Fibroblast of villous mesenchyme (primary cell): ENCODE measurements around the gene SLC22A31. TPM values are rescaled to one million over a fixed set of nuclear protein-coding genes. Genes with fewer than 3 reads are reported as not detected.
"Not testable (repeated sequence)": the region's sequence is repeated elsewhere in the genome, so short reads cannot be mapped to it uniquely, and the experiment has no call there.

ENCODE experiments used
- DNase-seq: peaks from one replicate; pipeline ENCODE4 v3.0.0-alpha.2; 2010; ENCODE audit warnings: low read depth
- H3K4me3 ChIP-seq: 2 replicates; pipeline ENCODE4 v1.5.1; 2011; ENCODE audit warnings: low read depth, mild to moderate bottlenecking, low read length
- CTCF ChIP-seq: IDR thresholded peaks from 2 replicates; pipeline ENCODE4 v1.5.1; 2012; ENCODE audit warnings: low read depth, mild to moderate bottlenecking, low read length; ENCODE audit not compliant: insufficient read depth
- total RNA-seq: library from RNA; depleted of rRNA; stranded (reverse); fragments of >200 nt; gene quantifications from 2 replicates; pipeline ENCODE4 v1.2.3, GENCODE V29; 2012

Gene SLC22A31
- total RNA-seq, 1 donor, result under 0.01 TPM

GRCh38 chr16:89166696-89167424 lies 33.5 kb downstream of the SLC22A31 start:
- H3K4me3 ChIP-seq, result no peak overlapping the region
- DNase-seq, result no peak
- TF ChIP-seq CTCF, result no peak

- not testable (repeated sequence) for H3K4me3 ChIP-seq, DNase-seq
Observed at GRCh38 chr16:89165681-89165979, 34.7 kb downstream of the SLC22A31 start.

- H3K4me3 ChIP-seq, result no peak overlapping the region
- no peak for TF ChIP-seq CTCF
- no peak for DNase-seq
Observed at GRCh38 chr16:89164847-89165680, 35.3 kb downstream of the SLC22A31 start.

GRCh38 chr16:89164436-89164835 lies 35.9 kb downstream of the SLC22A31 start:
- no peak for DNase-seq
- TF ChIP-seq CTCF, result no peak
- no peak overlapping the region for H3K4me3 ChIP-seq

- H3K4me3 ChIP-seq, result no peak overlapping the region
- DNase-seq, result no peak
- no peak for TF ChIP-seq CTCF
Observed at GRCh38 chr16:89163297-89163696, 37.0 kb downstream of the SLC22A31 start.

- TF ChIP-seq CTCF, result no peak
- no peak for DNase-seq
Observed at GRCh38 chr16:89161763-89162713, 38.3 kb downstream of the SLC22A31 start.

More at GRCh38 chr16:89161763-89162713, 38.3 kb downstream of the SLC22A31 start:
- H3K4me3 ChIP-seq, result no peak overlapping the region
